ENCODE measurements around the gene GNA12.

GNA12 gene

GRCh38 chr7:2758673-2759616, 85.2 kb downstream of the GNA12 start:
- Mint-ChIP-seq H3K36me3 (ENCODE audit: low read depth) (peaks cover 37% of the 10 kb centered on the region), H3K4me1 (peaks cover 71% of the 10 kb centered on the region), H3K27ac (peak overlapping the region; percentile 93 to 99 (median 97)), H3K4me3 (peak overlapping the region in 1 of 3 experiments; percentile 14), H3K27me3 (ENCODE audit: low read depth) (peaks cover 7% of the 10 kb centered on the region), H3K9me3 (peaks cover 3% of the 10 kb centered on the region)
- TF ChIP-seq CTCF (IDR thresholded peaks at IDR 0.05; ENCODE audit: unreplicated experiment in 3 of 3) = no peak

GRCh38 chr7:2757904-2758672, 86.0 kb downstream of the GNA12 start:
- H3K4me3 Mint-ChIP-seq = peak overlapping the region in 2 of 3 experiments; percentile 10 to 37
- peaks cover 36% of the 10 kb centered on the region for H3K36me3 Mint-ChIP-seq (ENCODE audit: low read depth)
- H3K4me1 Mint-ChIP-seq = peaks cover 64% of the 10 kb centered on the region
- H3K27ac Mint-ChIP-seq = peak overlapping the region; percentile 92 to 97 (median 93)
- peaks cover 5% of the 10 kb centered on the region for H3K27me3 Mint-ChIP-seq (ENCODE audit: low read depth)
- H3K9me3 Mint-ChIP-seq = peaks cover 3% of the 10 kb centered on the region
- no peak for TF ChIP-seq CTCF (IDR thresholded peaks at IDR 0.05; ENCODE audit: unreplicated experiment in 3 of 3)

- TF ChIP-seq CTCF (IDR thresholded peaks at IDR 0.05; ENCODE audit: unreplicated experiment in 3 of 3) = no peak
- H3K9me3 Mint-ChIP-seq = peaks cover 3% of the 10 kb centered on the region
- peak overlapping the region in 1 of 3 experiments; percentile 10 for H3K4me3 Mint-ChIP-seq
- peaks cover 35% of the 10 kb centered on the region for H3K36me3 Mint-ChIP-seq (ENCODE audit: low read depth)
- peaks cover 58% of the 10 kb centered on the region for H3K4me1 Mint-ChIP-seq
- H3K27me3 Mint-ChIP-seq (ENCODE audit: low read depth) = peaks cover 3% of the 10 kb centered on the region
- H3K27ac Mint-ChIP-seq = peak overlapping the region; percentile 92 to 97 (median 93)
Measured at GRCh38 chr7:2757361-2757903, 86.7 kb downstream of the GNA12 start.

GRCh38 chr7:2755531-2755930, 88.6 kb downstream of the GNA12 start:
- H3K4me1 Mint-ChIP-seq = peaks cover 39% of the 10 kb centered on the region
- H3K27ac Mint-ChIP-seq = peak overlapping the region in 1 of 3 experiments; percentile 34
- no peak overlapping the region for H3K4me3 Mint-ChIP-seq
- TF ChIP-seq CTCF (IDR thresholded peaks at IDR 0.05; ENCODE audit: unreplicated experiment in 3 of 3) = no peak
- H3K36me3 Mint-ChIP-seq (ENCODE audit: low read depth) = peaks cover 41% of the 10 kb centered on the region
- no peaks in the 10 kb centered on the region for H3K27me3 Mint-ChIP-seq (ENCODE audit: low read depth)
- H3K9me3 Mint-ChIP-seq = peaks cover 3% of the 10 kb centered on the region

- no peak for TF ChIP-seq CTCF (IDR thresholded peaks at IDR 0.05; ENCODE audit: unreplicated experiment in 3 of 3)
- peaks cover 47% of the 10 kb centered on the region for H3K36me3 Mint-ChIP-seq (ENCODE audit: low read depth)
- peaks cover 7% of the 10 kb centered on the region for H3K9me3 Mint-ChIP-seq
- no peak overlapping the region for H3K27ac Mint-ChIP-seq
- no peak overlapping the region for H3K4me3 Mint-ChIP-seq
- peaks cover 33% of the 10 kb centered on the region for H3K4me1 Mint-ChIP-seq
- no peaks in the 10 kb centered on the region for H3K27me3 Mint-ChIP-seq (ENCODE audit: low read depth)
Measured at GRCh38 chr7:2754912-2755311, 89.2 kb downstream of the GNA12 start.

Measured in nephron (organoid).